Sigmoid colon (tissue), 3 donors: ENCODE data around the gene CLIC4.

Experiments
- POLR2A ChIP-seq, 2 donors: fragments of 450-650 bp; IDR thresholded peaks; one replicate each; pipeline ENCODE4 v1.6.1; 2016; ENCODE audit warnings: antibody characterized with exemption in 2 of 2, mild to moderate bottlenecking in 2 of 2, moderate library complexity in 2 of 2
- TF ChIP-seq, protein P1 (sequence below), 4 experiments: fragments of 450-650 bp in 3 of 4; fragments of 200-600 bp in 1 of 4; IDR thresholded peaks; one replicate each; pipeline ENCODE4 v1.5.1; 2016 to 2019; ENCODE audit warnings: antibody characterized with exemption in 4 of 4, mild to moderate bottlenecking in 3 of 4, moderate library complexity in 2 of 4

DNA sequence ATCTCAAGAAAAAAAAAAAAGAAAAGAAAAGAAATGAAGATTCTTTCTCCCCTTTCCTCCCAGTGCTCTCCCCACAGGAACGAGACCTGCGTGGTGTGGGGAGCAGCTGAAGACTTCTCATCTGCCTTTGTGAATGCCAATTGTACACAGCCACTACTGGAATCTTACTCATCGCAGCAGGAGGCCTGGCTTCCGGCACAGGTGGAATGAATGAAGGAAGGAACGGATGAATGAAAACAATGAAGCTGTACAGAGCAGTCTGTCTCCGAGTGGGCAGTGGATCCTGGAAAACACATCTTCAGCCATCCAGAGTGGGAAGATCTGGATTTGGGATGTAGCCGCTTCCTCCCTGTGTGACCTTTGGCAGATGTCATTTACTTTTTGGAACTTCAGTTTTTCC is 119.9 kb downstream of the CLIC4 start:
- TF ChIP-seq, protein P1, sequence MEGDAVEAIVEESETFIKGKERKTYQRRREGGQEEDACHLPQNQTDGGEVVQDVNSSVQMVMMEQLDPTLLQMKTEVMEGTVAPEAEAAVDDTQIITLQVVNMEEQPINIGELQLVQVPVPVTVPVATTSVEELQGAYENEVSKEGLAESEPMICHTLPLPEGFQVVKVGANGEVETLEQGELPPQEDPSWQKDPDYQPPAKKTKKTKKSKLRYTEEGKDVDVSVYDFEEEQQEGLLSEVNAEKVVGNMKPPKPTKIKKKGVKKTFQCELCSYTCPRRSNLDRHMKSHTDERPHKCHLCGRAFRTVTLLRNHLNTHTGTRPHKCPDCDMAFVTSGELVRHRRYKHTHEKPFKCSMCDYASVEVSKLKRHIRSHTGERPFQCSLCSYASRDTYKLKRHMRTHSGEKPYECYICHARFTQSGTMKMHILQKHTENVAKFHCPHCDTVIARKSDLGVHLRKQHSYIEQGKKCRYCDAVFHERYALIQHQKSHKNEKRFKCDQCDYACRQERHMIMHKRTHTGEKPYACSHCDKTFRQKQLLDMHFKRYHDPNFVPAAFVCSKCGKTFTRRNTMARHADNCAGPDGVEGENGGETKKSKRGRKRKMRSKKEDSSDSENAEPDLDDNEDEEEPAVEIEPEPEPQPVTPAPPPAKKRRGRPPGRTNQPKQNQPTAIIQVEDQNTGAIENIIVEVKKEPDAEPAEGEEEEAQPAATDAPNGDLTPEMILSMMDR (IDR thresholded peaks at IDR 0.05) = no peak
- no peak for TF ChIP-seq POLR2A (IDR thresholded peaks at IDR 0.05)
